Hematopoietic multipotent progenitor cell treated with erythropoietin and hydrocortisone succinate and interleukin-3 and kit ligand, for 17 days (in vitro differentiated cells): ENCODE measurements around the gene DLX2.
"Not testable (repeated sequence)": the region's sequence is repeated elsewhere in the genome, so short reads cannot be mapped to it uniquely, and the experiment has no call there.

Experiments
- DNase-seq: peaks from one replicate; pipeline ENCODE4 v3.0.0-alpha.2; 2015; ENCODE audit warnings: low spot score

DLX2 gene

GRCh38 chr2:172102391-172103359, at the start of gene DLX2:
TSS of gene DLX2 (minus strand) at chr2:172102900. CDS start at chr2:172102538, 362 bp downstream.
- DNase-seq = peak; percentile 89

DNA sequence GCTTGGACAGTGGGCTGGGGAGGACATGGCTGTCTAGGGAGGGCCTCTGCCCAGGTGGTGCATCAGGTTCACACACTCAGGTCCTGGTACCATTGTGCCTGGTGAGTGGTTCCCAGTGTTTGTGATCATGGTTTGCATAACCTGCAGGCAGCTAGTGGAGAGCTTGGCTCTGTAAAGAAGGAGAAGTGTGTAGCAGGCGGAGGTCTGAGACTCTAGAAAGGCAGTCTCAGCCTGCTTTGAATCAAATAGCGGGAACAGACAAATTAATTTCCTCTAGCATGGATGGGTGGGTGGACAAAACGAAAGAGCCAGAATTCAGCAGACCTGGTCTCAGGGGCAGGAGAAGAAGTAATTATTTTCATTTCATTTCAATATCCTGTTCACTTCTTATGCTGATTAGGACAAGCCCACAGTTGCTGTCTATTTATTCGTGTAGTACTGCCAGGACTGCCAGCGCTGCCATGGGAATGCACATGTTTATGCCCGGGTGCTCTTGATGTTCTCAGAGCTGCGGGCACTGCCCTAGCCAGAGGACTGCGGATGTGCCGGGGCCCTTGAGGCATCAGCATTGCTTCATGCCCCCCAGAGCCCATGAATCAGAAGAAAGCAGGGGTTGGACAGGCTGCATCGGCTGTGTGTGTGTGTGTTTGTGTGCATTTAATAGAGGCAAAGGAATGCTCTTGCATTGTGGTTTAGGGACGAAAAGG, 45.4 kb upstream of the DLX2 start:
- no peak for DNase-seq

GRCh38 chr2:172143817-172144216, 41.1 kb upstream of the DLX2 start:
- no peak for DNase-seq

DNA sequence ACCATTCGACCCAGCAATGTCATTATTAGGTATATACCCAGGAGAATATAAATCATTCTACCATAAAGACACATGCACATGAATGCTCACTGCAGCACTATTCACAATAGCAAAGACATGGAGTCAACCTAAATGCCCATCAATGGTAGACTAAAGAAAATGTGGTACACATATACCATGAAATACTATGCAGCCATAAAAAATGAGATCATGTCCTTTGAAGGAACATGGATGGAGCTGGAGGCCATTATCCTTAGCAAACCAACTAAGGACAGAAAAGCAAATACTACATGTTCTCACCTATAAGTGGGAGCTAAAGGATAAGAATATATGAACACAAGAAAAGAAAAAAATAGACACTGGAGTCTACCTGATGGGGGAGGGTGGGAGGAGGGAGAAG, 36.0 kb upstream of the DLX2 start:
- not testable (repeated sequence) for DNase-seq

DNA sequence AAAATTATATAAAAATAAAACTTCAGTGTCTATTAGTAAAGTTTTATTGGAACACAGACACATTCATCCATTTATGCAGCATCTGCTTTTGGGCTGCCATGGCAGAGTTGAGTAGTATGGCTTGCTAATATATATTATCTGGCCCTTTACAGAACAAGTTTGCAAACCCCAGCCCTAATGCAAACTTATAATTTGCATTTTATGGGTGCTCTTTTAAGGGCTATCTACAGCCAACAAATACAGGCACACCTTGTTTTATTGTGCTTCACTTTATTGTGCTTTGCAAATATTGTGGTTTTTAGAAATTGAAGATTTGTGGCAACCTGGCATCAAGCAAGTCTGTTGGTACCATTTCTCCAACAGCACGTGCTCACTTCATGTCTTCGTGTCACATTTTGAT, 35.2 kb upstream of the DLX2 start:
- no peak for DNase-seq

GRCh38 chr2:172137109-172137508, 34.4 kb upstream of the DLX2 start:
- no peak for DNase-seq

DNA sequence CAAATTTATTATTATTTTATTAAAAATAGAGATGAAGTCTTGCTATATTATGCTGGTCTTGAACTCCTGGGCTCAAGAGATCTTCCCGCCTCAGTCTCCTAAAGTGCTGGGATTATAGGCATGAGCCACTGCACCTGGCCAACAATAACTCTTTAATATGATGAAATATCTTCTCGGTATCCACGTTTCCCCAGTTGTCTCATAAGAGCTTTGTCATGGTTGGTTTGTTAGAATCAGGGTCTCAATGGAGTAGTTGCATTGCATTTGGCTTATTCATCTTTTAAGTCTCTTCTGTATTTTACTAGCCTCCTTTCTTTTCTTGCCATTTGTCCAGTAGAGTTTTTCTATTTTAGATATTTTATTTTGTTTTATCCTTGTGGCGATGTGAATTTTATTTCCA, 32.7 kb upstream of the DLX2 start:
- DNase-seq = no peak

DNA sequence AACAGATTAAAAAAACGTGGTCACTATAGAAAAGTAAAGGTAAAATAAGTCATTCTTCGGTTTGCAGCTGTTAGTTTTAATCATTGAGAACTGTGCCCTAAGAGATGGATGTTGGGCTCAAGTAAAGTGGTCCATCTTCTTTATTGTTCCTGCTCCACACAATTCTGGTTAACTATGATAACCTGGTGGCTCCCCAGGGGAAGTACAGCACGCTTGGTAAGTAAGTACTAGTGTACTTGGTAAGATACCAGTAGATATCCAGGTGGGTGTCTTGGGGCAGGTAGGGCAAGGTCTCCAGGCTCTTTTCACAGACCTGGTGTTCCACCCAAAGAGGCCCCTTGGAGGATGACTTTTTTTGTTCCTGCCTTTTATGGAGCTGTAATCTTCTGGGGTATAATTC, 31.6 kb upstream of the DLX2 start:
- no peak for DNase-seq

GRCh38 chr2:172131713-172132555, 29.2 kb upstream of the DLX2 start:
- DNase-seq = no peak

- DNase-seq = no peak
These were observed 26.7 kb upstream of the DLX2 start for GRCh38 chr2:172129404-172129803.

DNA sequence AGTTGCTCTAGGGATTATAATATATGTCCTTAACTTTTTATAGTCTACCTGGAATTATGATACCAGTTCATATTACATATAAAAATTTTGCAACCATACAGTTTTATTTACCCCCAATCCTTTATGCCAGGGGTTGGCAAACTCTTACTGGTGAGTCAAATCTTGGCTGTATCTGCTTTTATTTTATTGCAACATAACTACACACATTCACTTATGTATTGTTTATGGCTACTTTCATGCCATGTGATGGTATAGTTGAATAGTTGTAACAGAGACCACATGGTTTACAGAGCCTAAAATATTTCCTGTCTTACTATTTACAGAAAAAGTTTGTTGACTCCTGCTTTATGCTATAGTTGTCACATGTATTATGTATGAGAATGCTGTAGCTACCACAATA, 25.8 kb upstream of the DLX2 start:
- no peak for DNase-seq

GRCh38 chr2:172120118-172120517, 17.4 kb upstream of the DLX2 start:
- DNase-seq = no peak

GRCh38 chr2:172119089-172119488, 16.4 kb upstream of the DLX2 start:
- no peak for DNase-seq

GRCh38 chr2:172116107-172116506, 13.4 kb upstream of the DLX2 start:
- no peak for DNase-seq

DNA sequence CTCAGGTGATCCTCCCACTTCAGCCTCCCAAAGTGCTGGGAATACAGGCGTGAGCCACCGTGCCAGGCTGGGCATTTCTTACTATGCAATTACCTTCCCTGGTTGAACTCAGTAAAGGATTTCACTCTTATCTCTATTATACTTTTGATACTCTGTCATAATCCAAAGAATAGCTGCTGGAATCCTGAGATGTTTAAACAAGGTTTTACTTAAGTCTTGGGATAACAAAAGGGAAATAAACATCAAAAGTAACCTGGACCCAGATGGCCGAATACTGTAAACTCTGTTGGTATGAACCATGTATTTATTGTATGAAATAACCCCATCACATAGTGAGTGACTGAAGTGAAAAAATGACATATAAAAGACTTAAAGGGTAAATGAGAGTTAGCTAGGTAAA, 11.9 kb upstream of the DLX2 start:
- DNase-seq = no peak

DNA sequence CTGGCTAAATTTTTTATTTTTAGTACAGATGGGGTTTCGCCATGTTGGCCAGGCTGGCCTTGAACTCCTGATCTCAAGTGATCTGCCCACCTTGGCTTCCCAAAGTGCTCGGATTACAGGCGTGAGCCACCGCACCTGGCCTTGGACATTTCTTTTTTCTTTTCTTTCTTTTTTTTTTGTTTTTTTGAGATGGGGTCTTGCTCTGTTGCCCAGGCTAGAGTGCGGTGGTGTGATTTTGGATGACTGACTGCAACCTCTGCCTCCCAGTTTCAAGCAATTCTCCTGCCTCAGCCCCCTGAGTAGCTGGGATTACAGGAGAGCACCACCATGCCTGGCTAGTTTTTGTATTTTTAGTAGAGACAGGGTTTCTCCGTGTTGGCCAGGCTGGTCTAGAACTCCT, 11.5 kb upstream of the DLX2 start:
- not testable (repeated sequence) for DNase-seq

DNA sequence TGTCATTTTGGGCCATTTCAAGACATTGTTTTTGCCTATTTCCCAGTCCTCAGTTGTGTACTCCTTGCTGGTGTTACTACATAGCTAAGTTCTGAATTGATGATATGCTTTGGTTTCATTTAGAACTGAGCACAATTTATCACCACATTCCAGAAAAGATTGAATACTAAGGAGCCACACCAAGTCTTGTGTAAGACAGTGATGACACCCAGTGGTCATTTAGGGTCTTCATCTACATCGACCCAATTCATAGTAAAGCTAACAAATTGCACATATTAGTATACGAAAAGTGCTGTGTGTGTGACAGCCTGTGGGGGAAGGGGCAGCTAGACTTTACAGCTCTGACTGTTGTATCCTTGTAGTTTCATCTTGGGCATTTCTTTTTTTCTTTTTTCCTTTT, 10.9 kb upstream of the DLX2 start:
- DNase-seq = peak; percentile 24

GRCh38 chr2:172109988-172110811, 7.5 kb upstream of the DLX2 start:
- DNase-seq = no peak

DNA sequence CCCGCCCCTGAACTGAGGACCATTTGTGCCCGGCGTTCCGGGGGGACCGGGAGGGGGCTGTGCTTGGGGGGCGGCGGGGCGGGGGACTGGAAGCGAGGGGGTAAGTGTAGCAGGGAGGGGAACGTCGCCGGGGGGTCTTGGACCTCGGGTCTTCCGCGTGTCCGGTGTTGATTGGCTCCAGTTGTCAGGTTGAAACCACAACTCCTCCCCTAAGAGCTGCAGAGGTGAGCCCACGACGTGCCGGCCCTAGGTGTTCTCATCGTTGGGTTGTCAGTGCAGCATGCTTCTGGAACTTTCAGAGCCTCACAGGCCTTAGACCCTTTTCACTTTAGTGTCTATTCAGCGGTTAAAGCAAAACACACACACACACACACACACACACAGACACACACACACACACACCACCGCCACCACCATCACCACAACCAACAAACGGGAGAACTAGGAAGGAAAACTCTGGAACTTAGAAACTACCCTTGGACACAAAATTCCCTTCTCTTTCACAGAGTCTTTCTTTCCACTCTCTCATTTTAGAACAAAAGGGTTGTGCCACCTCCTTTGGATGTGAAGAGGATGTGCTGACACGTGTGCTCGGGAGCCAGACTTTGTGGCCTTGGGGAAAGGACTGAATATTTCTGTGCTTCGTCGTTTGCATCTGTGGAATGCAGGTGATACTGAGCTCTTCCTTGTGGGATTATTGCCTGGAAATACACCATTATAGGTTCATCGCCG, 6.7 kb upstream of the DLX2 start:
- DNase-seq = no peak

DNA sequence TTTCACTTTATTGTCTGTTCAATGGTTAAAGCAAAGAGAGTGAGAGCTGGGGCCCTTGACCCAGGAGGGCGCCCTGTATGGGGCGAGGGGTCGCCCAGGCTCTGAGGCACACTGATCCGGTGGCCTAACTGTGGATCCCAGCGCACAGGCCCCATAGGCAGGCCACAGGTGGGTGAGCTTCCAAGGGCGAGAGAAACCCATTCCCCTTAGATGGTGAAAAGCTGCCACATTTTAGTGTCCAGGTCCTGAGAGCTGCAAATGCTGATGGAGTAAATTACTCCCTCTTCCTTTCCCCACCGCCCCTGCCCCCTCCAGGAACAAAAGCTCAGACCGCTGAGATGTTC, 5.9 kb upstream of the DLX2 start:
- DNase-seq = no peak
